Kasumi-1 (cell line): ENCODE measurements around the gene TST.

Experiments used
- DNase-seq, 2 experiments: peaks; one replicate each; lab custom pipeline; 2025; lab: John Stamatoyannopoulos, UW

TST gene

GRCh38 chr22:36982136-36982535 is 37.1 kb downstream of the TST start:
- DNase-seq = peak; percentile 2 to 40

DNA sequence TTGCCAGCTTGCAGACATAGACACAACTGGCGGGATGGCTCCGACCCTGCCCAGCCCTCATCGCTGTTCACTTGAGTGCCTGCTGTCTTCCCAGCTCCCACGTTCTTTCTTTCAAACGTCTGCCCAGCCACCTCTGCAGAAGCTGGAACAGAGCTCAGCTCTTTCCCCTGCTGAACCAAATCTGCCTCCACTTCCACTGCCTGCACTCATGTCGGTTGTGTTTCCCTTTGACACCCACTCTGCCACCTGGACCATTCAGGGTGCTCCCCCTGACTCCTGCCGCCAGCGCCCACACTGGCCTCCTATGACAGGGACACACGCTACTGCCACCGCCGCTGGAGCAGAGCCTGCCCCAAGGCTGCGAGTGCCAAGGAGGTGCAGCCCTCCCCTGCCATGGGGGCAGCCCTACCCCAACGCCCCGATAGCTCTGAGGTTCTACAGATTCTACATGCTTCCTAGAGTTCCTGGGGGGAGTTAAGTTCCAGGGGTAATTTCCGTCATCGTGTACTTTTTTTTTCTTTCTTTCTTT is 37.9 kb downstream of the TST start:
- DNase-seq = no peak

DNA sequence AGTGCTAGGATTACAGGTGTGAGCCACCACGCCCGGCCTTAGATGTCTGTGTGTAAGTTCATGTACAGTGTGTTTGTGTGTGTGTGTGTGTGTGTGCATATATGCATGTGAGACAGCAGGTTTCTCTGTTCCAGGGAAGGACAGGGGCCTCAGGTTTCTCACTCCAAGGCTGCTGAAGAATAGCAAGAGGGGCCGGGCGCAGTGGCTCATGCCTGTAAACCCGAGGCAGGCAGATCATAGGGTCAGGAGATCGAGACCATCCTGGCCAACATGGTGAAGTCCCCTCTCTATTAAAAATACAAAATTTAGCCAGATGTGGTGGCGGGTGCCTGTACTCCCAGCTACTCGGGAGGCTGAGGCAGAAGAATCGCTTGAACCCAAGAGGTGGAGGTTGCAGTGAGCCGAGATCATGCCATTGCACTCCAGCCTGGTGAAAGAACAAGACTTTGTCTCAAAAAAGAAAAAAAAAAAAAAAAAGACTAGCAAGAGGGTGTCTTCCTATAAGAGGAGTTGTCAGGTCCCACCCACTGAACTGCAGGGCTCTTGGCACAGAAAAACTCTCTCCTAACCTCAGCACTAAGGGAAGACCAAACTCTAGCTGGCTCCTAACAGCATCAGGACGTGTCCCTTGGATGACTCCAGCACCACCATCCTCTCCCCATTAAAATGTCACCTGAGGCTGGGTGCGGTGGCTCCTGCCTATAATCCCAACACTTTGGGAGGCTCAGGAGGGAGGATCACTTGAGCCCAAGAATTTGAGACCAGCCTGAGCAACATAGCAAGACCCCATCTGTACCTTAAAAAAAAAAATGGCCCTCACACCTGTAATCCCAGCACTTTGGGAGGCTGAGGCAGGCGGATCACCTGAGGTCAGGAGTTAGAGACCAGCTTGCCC is 40.0 kb downstream of the TST start:
- no peak for DNase-seq

- DNase-seq = peak; percentile 86
These were observed 41.1 kb downstream of the TST start for GRCh38 chr22:36977947-36978660.

DNA sequence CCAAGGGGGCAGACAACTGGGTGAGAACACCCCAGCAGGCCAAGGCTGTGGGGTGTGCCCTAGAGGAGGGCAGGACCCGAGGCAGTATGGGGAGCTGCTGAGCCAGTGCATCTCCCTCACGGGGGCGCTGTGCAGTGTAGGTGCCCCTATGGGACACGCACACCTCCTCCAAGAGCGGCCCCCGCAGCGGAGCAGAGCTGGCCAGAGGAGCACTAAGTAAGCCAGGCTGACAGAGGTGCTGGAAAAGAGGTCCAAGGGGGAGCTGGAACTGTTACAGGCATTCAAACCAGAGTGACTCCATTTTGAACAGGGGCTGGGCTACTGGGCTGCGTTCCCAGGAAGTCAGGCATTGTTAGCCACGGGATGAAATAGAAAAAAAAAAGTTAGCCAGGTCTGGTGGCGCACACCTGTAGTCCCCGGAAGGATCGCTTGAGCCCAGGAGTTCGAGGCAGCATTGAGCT is 41.8 kb downstream of the TST start:
- DNase-seq = peak; percentile 54 to 55

- no peak for DNase-seq
These were observed 42.6 kb downstream of the TST start for GRCh38 chr22:36976606-36977005.

DNA sequence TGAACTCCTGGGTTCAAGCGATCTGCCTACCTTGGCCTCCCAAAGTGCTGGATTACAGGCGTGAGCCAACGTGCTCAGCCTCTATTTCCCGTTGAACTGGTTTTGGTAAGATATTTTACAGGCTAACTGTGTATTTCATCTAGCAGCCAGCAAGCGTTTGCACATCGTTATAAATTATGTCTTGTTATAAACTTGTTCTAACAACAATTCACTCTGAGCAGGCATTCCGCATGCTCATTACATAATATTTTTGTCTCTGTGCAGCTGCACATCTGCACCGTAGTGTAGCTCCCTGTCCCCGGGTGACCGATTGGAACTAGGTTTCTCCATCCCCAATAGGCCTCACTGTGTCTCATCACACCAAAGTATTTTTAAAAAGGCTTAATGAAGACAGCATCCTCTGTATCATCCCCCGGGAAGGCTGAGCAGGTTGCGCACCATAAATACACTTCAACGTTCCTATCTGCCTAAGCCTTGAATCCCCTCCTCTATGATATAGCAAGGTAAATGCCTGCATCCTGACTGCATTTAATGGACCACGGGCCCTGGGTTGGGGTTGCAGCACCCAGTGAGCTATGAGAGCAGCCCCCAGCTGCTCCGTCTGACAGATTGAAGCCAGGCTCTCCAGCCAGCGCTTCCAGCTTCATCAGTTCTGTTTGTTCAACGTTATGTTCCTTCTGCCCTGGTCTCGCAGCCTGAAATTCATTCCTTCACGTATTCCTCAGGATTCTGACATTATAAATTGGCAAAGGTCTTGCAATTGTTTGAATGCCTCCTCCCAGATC is 47.7 kb downstream of the TST start:
- DNase-seq = no peak

DNA sequence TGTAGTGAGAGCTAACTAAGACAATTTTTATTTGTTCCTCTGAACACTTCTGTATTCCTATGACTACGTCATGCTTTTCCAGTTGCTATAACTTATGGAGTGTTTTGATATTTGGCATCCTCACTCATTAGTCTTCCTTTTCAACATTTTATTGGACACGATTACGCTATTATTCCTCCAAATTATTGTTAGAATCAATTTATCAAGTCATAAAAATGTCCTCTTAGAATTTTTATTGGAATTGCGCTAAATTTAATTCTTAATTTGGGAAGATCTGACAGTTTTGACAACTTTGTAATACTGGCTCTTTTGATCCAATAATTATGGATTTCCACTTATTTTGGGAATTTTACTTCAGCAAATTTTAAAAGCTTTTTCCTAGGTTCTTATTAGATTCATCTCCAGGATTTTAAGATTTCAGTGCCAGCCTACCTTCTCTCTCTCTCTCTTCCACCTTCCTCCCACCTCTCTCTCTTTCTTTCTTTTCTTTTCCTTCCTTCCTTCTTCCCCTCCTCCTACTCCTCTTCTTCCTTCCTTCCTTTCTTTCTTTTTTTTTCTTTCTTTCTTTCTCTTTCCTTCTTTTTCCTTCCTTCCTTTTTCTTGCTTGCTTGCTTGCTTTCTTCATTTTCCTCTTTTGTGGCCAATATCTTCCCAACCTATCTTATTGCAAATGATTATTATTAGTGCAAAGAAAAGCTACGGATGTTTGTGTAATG is 50.8 kb downstream of the TST start:
- DNase-seq = no peak

GRCh38 chr22:36966851-36967540 is 52.3 kb downstream of the TST start:
- no peak for DNase-seq

DNA sequence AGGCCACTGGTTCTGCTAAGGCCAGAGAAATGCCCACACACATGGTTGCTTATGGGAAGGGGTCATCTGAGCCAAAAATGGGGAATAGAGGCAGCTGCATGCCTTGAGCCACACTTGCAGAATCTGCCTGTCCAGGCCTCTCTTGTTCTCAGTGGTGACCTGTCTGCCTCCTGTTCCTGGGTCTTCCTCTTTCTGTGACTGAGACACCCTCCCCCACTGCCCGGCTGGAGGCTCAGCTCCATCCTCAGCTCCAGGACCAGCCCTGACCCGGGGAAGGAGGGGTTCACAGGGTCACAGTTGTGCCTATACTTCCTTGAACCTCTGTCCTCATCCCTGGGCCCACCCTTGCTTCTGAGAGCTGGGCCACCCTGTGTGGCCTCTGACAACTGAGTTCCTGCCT is 53.6 kb downstream of the TST start:
- DNase-seq = no peak

GRCh38 chr22:36964106-36964505 is 55.1 kb downstream of the TST start:
- no peak for DNase-seq

- DNase-seq = no peak
These were observed 55.9 kb downstream of the TST start for GRCh38 chr22:36963302-36963701.

DNA sequence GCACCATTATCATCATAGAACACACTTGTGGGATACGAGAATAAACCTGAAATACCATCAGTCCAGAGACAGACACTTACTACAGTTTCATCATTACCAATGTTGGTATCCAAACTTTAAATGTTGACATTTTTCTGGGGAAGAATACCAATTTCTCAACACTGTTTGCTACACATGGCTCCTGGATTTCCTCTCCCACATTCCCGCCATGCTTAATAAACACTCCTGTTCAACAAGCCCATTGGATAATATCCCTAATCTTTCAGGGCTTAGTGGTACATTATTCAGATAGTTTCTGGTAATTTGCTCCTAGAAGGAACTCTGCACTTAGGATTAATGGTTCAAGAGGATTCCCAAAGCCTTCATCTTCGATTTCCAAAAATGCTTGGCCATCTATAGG is 57.6 kb downstream of the TST start:
- no peak for DNase-seq
